ENCODE results near the gene GHR.

The GHR gene

GRCh38 chr5:42745856-42746255, 322.6 kb downstream of the GHR start:
- DNase-seq, result no peak

- DNase-seq, result no peak
These were observed 325.8 kb downstream of the GHR start for GRCh38 chr5:42749020-42749419.

GRCh38 chr5:42750507-42750906, 327.3 kb downstream of the GHR start:
- DNase-seq, result no peak

- DNase-seq, result no peak
These were observed 327.8 kb downstream of the GHR start for GRCh38 chr5:42751044-42751443.

DNA sequence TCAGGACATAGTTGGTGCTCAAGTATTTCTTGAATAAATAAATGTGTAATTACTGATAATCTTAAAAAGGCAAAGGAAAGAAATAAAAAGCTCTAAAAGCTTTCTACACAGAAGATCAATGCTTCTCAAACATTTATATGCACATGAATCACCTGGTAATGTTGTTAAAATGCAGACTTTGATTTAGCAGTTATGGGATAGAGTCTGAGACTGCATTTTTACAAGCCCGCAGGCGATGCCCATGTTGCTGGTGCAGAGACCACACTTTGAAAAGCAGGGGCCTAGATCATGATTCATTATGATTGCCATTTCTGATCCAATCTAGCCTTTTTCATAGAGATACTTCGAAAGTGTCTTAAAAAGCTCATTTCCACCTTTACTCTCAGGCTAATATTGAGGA, 329.9 kb downstream of the GHR start:
- no peak for DNase-seq

- peak; percentile 71 for DNase-seq
These were observed 333.7 kb downstream of the GHR start, which contains the start of gene CCDC152 for GRCh38 chr5:42756606-42757601. CCDC152 (plus strand) TSS chr5:42756818; CDS start chr5:42759122, 2,304 bp downstream.

DNA sequence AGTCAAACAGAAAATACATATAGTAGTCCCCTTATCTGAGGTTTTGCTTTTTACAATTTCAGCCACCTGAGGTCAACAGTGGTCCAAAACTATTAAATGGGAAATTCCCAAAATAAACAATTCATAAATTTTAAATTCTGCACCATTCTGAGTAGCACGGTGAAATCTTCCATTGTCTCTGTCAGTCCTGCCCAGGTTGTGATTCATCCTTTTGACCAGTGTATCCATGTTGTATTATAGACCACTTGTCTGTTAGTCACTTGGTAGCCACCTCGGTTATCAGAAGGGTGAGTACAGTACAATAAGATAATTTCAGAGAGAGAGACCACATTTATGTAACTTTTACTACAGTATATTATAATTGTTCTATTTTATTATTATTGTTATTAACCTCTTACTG, 336.2 kb downstream of the GHR start:
- DNase-seq, result no peak

- DNase-seq, result no peak
These were observed 337.2 kb downstream of the GHR start for GRCh38 chr5:42760426-42760825.

GRCh38 chr5:42761791-42762190, 338.6 kb downstream of the GHR start:
- DNase-seq, result no peak

DNA sequence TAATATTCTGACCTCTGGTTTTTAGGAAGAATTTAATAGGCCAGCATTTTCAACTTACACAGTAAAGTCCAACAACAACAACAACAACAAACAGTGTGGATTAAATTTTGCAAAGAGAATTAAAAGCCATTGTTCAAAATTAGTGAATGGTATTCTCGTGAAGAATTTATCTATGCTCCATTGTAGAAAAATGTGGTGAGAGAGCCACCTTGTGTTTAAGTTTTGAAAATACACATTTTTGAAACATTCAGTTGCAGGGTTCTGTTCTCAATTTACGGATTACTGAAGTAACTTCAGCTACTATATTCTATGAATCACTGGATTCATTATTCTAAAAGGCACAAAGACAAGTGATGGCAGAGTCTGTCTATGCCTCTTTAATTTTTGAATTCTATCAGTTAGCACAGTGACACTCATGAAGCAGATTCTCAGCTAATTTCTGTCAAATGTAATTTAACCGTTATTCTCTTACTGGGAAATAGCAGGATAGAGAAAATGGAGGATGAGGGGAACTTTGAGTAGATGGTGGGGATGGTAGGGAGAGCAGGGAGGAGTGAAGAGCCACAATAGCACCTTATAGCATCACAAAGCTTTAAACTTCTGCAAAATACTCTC, 344.4 kb downstream of the GHR start:
- no peak for DNase-seq

DNA sequence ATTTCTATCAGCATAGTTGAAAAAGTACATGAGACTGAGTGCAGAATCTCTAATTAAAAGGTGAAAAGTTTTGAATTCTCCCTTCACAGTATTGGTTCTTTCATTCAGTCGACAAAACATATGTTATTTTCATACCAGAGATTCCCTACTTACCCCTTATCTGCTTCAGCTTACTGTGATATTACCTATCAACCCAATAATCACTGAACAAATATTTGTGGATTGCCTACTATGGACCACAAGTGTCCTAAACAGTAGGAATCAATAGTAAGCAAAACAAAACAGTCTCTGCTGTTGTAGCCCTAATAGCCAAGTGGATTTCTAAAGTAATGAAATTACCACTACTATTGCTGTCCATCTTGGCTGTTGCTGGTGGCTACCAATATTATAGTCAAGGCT, 344.9 kb downstream of the GHR start:
- DNase-seq, result no peak

DNA sequence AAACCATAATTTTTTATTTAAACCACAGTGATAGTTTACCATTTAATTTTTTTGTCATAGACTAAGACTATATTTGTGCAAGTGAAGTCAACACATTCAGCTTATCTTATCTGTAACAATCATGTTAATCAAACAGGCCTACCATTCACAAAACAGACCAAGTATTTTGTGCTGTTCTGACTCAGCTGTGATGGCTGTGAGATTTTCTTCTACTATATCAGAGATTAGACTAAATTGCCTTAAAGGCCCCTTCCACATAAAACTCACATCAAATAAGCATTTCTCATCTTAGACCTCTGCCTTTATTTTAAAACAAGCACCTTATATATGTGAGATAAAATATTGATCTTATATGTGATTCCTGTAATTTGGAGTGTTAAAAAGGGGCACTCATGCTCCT, 346.8 kb downstream of the GHR start:
- no peak for DNase-seq

Data from stimulated activated CD4-positive, alpha-beta T cell treated with anti-CD3 and anti-CD28 coated beads, Interleukin-15, amount 100 ng/mL, for 24 hours (primary cell).